Measurements from ENCODE around the gene KMT2D. TPM values are rescaled to one million over a fixed set of nuclear protein-coding genes. Genes with fewer than 3 reads are reported as not detected.
A peak's percentile ranks its signal among the peaks of the same experiment; 100 is the strongest.
"Not testable (repeated sequence)": the region's sequence is repeated elsewhere in the genome, so short reads cannot be mapped to it uniquely, and the experiment has no call there.

Gene KMT2D
- total and polyA plus RNA-seq, 2 of the 8 experiments (the other 6 are each of a cell fraction or from before 2014, with no cell fraction given): 9.1 to 86.3 TPM

DNA sequence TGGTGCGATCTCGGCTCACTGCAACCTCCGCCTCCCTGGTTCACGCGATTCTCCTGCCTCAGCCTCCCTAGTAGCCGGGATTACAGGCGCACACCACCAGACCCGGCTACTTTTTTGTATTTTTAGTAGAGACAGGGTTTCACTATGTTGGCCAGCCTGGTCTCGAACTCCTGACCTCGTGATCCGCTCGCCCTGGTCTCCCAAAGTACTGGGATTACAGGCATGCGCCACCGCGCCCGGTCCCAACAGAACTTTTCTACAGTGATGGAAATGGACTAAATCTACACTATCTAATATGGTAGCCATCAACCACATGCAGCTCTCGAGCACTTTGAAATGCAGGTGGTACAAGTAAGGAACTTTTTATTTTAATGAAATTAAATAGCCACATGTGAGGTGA, 1.3 kb upstream of the KMT2D start:
- Histone ChIP-seq H3K23me2 (ENCODE audit: low read depth, low read length) (peaks cover 15% of the 10 kb centered on the region), H3K4me2 (ENCODE audit: insufficient read depth in 1 of 2, low read depth in 2 of 2, low read length in 2 of 2) (peak overlapping the region in 1 of 2 experiments; percentile 81; a peak in 1 of 4 replicates), H3K79me1 (ENCODE audit: low read depth, low read length) (peaks cover 20% of the 10 kb centered on the region), H4K20me1 (replicated peaks in 1 of 2; ENCODE audit: control insufficient read depth in 1 of 2, insufficient read depth in 2 of 2, low read length in 2 of 2) (peaks cover 20 to 23% of the 10 kb centered on the region in 2 experiments), H3K4me1 (replicated peaks in 1 of 4; ENCODE audit: control insufficient read depth in 3 of 4, insufficient read depth in 4 of 4, low read length in 3 of 4) (peaks cover 9 to 23% (median 12%) of the 10 kb centered on the region in 4 experiments), H3K79me2 (ENCODE audit: control insufficient read depth in 1 of 2, insufficient read depth in 2 of 2, low read length in 2 of 2) (peaks cover 28 to 33% of the 10 kb centered on the region in 2 experiments)
- not testable (repeated sequence) for H2AFZ ChIP-seq (ENCODE audit: low read length); H4K91ac ChIP-seq (replicated peaks; ENCODE audit: insufficient read length, low read length); H3K4ac ChIP-seq (replicated peaks; ENCODE audit: insufficient read length, low read depth, low read length); H3K36me3 ChIP-seq (ENCODE audit: control insufficient read depth in 2 of 4, insufficient read depth in 4 of 4, low read length in 3 of 4); H2BK120ac ChIP-seq (replicated peaks; ENCODE audit: low read depth, low read length); H3K56ac ChIP-seq (replicated peaks; ENCODE audit: insufficient read length, low read depth, low read length); DNase-seq (ENCODE audit: low read depth in 1 of 2, low spot score in 2 of 2); H3K14ac ChIP-seq (ENCODE audit: insufficient read length); H3K9ac ChIP-seq (replicated peaks in 1 of 4; ENCODE audit: extremely low read depth in 1 of 4, low read depth in 3 of 4, low read length in 3 of 4); H2BK20ac ChIP-seq (ENCODE audit: low read length); H3K27ac ChIP-seq (ENCODE audit: low read depth, low read length); H3K9me3 ChIP-seq (ENCODE audit: insufficient read depth in 2 of 2, low read depth in 1 of 2, low read length in 1 of 2); H4K8ac ChIP-seq (ENCODE audit: extremely low read depth, insufficient read depth, low read length); H3K23ac ChIP-seq (ENCODE audit: insufficient read length); H4K5ac ChIP-seq (ENCODE audit: insufficient read length, low read depth, low read length); H3K4me3 ChIP-seq (ENCODE audit: extremely low read depth in 1 of 4, insufficient read depth in 2 of 4, low read depth in 3 of 4, low read length in 4 of 4); H2BK15ac ChIP-seq (ENCODE audit: low read length); H2BK12ac ChIP-seq (ENCODE audit: low read depth, low read length); H3K27me3 ChIP-seq (replicated peaks in 1 of 4; ENCODE audit: control insufficient read depth in 3 of 4, extremely low read depth in 1 of 4, insufficient read depth in 3 of 4, low read length in 3 of 4); H2AK5ac ChIP-seq (ENCODE audit: low read depth, low read length); H2BK5ac ChIP-seq (ENCODE audit: low read depth, low read length); H3K18ac ChIP-seq (ENCODE audit: extremely low read depth, low read length); FAIRE-seq
- CTCF ChIA-PET (ENCODE audit: partially characterized antibody): interaction anchor here (0.6 to 10.0 kb wide), 6 partner anchors 22 to 173 kb away, joined by 3 to 129 read pairs (median 58); partner anchors contain the start of genes DHH and TUBA1B
- 94% methylated on average over 16 of the region's 17 CpGs; no CpG with 5 or more reads in 1 of the 2 experiments for WGBS, 2 experiments (ENCODE audit: extremely low coverage in 1 of 2, insufficient coverage in 1 of 2, insufficient read length in 1 of 2, insufficient replicate concordance in 2 of 2, low coverage in 1 of 2, low lambda C conversion rate in 2 of 2, missing lambda C conversion rate in 1 of 2)
- POLR2A ChIA-PET (ENCODE audit: partially characterized antibody): interaction anchor here (0.6 to 4.6 kb wide), 4 partner anchors 24 to 196 kb away, joined by 3 to 32 read pairs (median 4); partner anchors contain the start of genes RND1 and TUBA1B

All from H1 (cell line).